Limb (tissue), 2 donors: Measurements from ENCODE around the gene TSHZ1.

Experiments
- DNase-seq, 2 donors: peaks; one replicate each; pipeline ENCODE4 v3.0.0-alpha.2; 2016; ENCODE audit errors: extremely low spot score in 2 of 2

TSHZ1 gene

DNA sequence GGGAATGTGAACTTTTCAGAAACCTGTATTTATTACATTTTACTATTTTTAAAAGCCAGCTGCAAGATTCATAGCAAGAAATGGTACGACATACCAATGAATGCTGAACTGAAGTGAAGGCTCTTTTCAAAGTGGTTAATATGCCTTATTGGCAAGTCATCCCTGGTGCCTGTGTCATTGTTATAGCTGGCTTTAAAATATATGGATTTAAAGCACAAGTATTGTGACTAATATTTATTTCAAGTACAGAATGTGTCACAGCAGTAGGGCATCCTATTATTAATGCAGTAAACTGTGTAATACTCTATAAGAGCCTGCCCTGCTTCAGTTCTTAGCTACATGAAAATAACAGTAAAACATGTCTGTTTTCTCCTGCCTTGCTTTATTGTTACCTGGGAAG lies 10.8 kb downstream of the TSHZ1 start:
- no peak for DNase-seq

- DNase-seq = no peak
These were observed 11.3 kb downstream of the TSHZ1 start for GRCh38 chr18:75221897-75222296.

- DNase-seq = no peak
These were observed 11.8 kb downstream of the TSHZ1 start for GRCh38 chr18:75222407-75222806.

DNA sequence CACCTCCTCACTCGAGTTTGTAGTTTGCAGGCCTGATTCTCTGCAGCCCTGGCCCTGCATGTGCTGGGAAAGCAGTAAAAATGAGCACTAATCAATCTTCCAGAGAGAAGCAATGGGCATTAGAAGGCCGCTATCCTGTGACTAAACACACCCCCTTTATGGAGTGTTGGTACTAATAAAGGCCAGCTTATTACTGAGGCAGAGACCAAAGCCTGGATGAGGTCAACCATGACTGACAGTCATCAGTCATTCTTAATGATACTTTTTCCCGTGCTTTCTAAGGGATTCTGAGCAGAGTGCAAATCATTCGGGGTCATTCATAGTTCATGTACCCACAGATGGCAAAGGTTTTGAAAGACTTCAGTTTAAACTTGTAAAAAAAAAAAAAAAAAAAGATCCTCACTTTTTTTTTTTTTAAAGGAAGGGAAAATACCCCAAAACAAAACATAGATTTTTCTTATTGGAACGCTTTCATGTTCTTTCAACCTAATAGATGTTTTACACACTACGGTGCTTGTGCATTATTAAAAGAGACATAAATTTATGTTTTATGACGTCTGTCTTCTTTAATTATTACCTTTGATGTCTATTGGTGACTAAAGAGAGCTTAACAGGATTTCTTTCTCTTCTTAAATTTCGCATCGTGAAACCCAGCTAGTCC lies 13.2 kb downstream of the TSHZ1 start:
- DNase-seq = no peak

DNA sequence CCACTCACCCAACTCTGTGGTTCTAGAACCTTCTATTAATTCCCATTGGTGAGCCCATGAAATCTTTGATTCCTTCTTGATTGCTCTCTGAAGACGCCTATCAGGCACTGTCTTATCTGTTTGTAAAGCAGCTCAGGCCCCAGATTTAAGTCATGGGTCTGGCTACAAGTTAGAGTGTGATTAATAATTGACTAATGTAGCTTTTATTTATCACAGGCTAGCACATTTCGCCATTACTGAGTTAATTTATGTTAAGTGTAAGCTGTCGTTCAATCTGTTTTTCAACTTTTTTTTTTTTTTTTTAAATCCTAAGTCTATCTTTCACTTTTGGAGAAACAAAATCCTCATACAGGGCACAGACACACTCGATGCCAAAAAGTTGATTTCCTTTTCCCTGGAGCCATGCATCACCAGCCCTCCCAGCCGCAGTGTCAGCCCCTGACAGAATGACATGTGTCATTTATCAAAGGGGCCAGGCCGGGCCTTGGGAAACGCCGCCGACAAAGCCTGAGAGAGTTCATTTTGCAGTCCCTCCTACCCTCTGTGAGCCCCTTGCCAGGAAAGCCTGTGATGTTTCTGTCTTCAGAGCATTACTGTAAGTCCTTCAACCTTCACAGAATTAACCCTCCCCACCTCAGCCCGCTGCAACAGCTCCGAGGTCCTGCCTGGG lies 15.8 kb downstream of the TSHZ1 start:
- DNase-seq = peak in 1 of 2 donors; percentile 68

- no peak for DNase-seq
These were observed 16.3 kb downstream of the TSHZ1 start for GRCh38 chr18:75226956-75227316.

DNA sequence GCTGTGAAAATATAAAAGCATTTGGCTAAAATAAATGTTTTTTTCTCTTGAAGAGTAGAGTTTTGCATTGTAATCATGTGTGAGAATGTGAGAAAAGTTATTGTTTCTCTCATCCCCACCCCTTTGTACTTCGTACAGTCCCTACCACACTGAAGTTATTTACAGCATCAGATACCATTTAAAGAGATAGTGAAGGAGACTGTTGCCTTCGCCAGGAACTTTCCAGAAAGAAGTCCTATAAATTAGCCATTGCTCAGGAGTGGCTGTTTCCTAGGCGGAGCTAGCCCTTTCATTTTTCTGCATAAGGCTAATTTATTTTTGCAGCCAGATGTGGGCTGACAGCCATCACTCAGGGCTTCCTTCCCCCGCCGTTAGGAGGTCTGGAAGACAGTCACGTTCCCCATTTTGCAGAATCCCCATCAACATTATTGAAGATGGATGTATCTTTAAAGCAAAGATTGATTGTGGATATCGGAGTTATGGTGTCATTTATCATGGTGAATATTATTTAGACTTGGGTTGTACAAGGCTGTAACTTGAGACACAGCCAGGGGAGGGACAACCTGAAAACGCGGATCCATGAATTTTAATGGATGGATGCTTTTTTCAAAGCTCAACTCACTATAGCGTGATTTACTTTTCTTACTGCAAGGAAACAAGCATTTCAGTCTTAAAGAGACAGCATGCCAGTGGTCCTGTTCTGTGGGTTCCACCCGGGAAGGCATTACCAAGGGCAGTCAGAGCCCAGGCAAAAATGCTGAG lies 17.1 kb downstream of the TSHZ1 start:
- no peak for DNase-seq

GRCh38 chr18:75228967-75229366 lies 18.4 kb downstream of the TSHZ1 start:
- DNase-seq = no peak

- DNase-seq = no peak
These were observed 18.8 kb downstream of the TSHZ1 start for GRCh38 chr18:75229437-75229836.

DNA sequence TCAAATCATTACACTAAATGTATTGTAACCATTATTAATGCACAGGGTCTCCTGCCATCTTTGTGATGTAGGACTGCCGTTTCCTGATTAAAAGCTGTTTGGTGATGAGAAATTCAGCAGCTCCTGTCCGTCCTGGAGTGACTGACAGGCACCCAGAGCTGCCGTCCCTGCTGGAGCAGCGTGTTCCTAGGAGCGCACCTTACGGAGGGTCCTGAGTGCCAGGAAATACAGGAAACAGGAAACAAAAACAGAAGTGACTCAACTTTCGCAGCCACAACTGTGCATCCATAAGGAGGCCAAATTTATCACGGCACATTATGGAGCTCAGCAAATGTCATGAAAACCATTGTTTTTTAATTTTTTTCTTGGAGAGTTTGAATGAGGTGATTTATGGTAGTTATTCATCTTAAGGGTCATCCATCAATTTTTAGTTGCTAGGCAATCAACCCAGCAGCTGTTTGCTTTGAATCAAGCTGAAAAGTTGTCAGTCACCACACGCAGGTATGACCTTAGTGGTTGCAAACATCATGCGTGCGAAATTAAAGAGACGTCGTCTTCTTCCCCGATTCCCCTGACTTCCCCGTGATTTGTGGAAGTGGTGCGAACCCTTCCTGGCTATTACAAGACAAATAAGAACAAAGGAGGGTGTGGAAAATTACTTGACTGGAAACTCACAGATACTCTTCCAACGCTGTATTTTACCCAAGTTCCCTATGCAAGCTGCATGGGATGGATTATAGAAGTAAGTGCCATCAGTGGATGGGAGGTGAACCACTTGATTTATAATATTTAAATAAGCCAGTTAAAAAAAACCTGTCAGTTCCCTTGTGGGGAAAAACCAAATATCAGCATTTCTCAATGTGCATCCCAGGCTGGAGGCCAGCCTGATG lies 19.8 kb downstream of the TSHZ1 start:
- no peak for DNase-seq

- no peak for DNase-seq
These were observed 20.4 kb downstream of the TSHZ1 start for GRCh38 chr18:75231053-75231406.

- no peak for DNase-seq
These were observed 24.3 kb downstream of the TSHZ1 start for GRCh38 chr18:75234901-75235300.

DNA sequence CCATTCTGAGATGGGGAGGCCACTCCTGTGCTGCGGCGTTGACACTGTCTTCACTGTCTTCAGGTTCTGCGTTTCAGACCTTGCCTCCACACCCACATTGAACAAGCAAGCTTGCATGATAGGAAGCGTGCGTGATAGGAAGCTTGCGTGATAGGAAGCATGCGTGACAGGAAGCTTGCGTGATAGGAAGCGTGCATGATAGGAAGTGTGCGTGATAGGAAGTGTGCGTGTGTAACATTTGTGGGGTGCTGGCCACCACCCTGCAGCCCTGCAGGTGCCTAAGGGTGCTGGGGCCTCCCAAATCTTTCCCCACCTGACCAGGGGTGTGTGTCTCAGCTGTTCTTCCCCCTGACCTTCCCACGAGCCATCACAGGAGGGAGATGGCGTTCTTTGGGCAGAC lies 25.3 kb downstream of the TSHZ1 start:
- no peak for DNase-seq

- DNase-seq = no peak
These were observed 27.5 kb downstream of the TSHZ1 start for GRCh38 chr18:75238100-75238499.

DNA sequence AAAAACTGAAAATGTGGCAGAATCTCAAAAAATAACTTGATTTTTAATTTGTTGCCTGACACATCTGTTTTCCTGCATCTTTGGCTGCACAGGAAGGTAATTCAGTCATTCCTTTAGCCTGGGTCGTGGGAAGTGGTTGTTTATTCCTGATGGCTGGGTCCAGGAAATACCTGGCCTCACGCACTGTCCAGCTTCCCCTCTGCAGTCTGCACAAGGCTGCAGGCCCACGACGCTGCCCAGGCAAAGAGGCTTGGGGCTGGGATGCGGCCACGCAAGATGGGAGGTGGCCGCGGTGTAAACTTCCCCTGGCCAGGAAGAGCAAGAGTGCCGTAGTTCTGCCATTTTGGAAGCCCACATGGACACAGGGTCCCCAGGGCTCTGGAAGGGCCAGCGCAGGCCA lies 28.2 kb downstream of the TSHZ1 start:
- no peak for DNase-seq

DNA sequence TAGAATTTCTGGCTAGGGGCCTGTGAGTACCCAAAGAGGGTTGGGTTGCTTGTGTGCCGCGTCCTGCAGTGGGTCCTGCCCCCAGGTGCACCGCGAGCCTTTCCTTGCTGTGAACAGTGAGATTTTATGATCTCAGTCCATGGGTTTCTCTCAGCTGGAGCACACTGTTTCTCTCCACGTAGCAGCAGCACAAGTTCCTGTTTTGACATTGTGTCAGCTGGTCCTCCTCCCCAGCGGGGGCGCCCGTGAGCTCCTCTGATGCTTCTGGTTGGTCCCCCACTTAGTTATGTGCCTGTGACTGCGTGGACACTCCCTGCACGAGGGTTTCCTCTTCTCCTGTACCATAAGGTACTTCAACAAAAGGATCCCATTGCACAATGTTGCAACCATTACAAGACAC lies 29.8 kb downstream of the TSHZ1 start:
- DNase-seq = no peak

GRCh38 chr18:75241705-75242104 lies 31.1 kb downstream of the TSHZ1 start:
- no peak for DNase-seq

DNA sequence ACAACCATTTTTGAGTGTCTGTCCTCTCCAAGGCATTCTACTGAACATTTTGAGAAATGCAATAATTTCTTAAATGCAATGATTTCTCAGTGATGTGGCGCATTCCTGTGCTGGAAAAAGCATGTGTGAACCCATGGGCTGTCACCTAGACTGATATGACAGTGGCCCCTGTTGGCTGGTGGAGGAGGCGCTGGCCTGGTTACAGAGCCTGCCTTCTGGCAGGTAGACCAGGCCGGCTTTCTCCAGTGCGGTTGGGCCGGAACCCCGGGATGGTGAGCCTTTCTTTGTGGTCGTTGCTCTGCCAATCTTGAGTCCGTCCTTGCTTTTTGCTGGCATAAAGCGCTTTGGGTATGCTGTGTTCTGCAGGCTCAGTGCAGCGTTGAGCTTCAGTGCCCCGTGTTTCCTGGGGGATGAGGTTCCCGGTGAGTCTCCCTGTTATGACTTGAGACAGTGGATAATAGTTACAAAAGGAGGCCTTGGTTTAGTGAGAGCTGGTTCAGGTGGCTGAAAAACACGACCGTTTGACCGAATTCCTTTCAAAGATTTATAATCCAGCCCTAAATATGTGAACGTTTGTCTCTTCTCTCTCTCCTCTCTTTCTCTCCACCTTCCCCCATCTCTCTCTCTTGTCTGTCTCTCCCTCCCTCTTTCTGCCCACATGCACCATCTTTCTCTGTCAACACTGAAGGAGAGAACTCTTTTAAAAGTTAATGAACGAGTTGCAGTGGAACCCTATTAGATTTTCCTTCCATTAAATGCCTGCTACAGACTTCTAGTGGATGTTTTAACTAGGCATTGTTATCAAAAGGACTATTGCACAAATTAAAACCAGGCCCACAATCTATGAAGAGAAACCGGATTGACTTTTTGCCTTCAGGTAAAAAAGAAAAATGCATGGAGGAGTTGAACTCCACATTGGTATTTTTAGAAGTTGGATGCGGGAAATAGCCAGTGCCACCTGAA lies 34.0 kb downstream of the TSHZ1 start:
- no peak for DNase-seq

DNA sequence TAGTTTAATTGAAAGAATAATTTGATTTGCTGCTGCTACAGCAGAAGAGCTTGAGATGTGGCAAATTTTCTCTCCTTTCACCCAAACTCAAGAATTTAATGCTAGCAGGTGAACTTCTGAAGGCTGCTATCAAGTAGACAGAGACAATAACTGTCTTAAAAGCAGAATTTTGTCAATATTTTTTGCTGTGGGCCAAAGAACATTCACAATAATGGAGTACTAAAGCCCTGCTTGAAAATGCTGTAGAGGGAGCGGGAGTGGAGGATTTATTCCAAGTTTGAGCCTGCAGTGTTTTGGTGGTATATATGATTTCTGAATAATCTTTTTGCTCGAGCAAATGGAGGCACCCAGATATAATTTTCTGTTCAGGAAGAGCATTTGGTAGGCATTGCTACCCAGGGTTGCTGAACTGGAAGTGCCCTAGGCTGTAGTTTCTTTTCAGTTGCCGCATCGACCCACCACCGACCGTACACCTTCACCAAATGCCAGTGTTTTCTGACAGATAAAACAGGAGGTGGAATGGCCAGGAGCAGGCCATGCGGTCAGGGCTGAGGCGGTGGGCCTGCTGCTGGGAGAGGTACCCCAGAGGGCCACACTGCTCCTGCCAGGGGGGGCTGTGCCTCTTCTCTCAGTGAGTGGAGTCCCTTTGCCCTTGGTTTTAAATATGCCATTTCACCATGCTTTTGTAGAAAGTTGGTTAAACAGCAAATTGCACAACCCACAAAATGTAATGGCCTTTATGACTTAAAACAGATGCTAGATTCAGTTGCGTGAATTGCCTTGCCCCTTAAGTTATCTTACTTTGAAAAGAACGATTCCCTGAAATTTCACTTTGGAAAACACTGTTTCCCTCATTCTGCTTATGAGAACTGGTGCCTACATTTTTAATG lies 36.4 kb downstream of the TSHZ1 start:
- no peak for DNase-seq
